Stimulated activated CD4-positive, alpha-beta T cell treated with anti-CD3 and anti-CD28 coated beads, Interleukin-4, amount 100 ng/mL, for 24 hours (primary cell): ENCODE data around the gene PPP1CA.

Experiments used
- DNase-seq: peaks from one replicate; pipeline ENCODE4 v3.0.0-alpha.2; 2020

Gene PPP1CA

DNA sequence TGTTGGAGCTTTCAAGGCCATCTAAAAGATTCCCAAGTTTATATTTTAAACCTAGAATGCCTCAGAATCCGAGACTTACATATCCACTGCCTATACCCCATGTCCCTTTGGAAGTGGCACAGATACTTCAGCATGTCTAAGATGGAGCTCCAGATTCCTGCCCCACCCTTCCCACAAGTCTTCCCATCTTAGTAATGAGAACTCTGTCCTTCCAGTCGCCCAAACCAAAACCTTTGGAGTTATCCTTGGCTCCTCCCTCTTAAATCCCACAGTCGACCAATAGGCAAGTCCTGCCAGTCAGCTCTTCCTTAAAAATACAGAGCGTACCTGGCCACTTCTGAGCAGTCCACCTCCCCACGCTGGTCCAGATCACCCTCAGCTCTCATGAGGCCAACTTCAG lies 52.6 kb downstream of the PPP1CA start:
- no peak for DNase-seq
